Measurements from ENCODE around the gene KIAA0319L.
A peak's percentile ranks its signal among the peaks of the same experiment; 100 is the strongest.

KIAA0319L gene

DNA sequence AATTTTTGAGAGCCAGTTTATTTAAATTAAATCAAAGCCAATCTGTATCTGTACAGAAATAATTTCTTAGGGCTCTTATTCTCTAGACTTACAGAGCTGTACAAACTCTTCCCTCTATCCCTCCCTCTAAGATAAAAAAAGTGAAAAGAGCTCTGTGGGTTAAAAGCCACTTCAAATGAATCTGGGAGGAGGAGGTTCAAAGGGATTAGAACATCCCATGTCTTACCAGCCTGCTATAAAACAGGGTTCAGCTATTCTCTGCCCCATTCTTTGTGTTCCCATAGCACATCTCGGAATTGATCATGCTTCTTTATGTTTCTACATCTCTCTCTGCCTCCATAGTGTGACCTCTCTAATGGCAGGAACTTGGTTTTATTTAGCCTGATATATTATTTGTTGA lies 19.4 kb downstream of the KIAA0319L start:
- TF ChIP-seq, protein P1, sequence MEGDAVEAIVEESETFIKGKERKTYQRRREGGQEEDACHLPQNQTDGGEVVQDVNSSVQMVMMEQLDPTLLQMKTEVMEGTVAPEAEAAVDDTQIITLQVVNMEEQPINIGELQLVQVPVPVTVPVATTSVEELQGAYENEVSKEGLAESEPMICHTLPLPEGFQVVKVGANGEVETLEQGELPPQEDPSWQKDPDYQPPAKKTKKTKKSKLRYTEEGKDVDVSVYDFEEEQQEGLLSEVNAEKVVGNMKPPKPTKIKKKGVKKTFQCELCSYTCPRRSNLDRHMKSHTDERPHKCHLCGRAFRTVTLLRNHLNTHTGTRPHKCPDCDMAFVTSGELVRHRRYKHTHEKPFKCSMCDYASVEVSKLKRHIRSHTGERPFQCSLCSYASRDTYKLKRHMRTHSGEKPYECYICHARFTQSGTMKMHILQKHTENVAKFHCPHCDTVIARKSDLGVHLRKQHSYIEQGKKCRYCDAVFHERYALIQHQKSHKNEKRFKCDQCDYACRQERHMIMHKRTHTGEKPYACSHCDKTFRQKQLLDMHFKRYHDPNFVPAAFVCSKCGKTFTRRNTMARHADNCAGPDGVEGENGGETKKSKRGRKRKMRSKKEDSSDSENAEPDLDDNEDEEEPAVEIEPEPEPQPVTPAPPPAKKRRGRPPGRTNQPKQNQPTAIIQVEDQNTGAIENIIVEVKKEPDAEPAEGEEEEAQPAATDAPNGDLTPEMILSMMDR (IDR thresholded peaks at IDR 0.05; ENCODE audit: low read depth, low read length) = no peak
- DNase-seq (ENCODE audit: low read depth in 2 of 2) = no peak
- no peak overlapping the region for H3K4me3 ChIP-seq (replicated peaks in 1 of 2; ENCODE audit: low read depth in 2 of 2, low read length in 2 of 2)

- no peak overlapping the region for H3K4me3 ChIP-seq (replicated peaks in 1 of 2; ENCODE audit: low read depth in 2 of 2, low read length in 2 of 2)
- DNase-seq (ENCODE audit: low read depth in 2 of 2) = no peak
- TF ChIP-seq, protein P1 (IDR thresholded peaks at IDR 0.05; ENCODE audit: low read depth, low read length) = no peak
Observed at GRCh38 chr1:35536556-35537162, 20.5 kb downstream of the KIAA0319L start.

GRCh38 chr1:35535243-35535642 lies 22.0 kb downstream of the KIAA0319L start:
- H3K4me3 ChIP-seq (replicated peaks in 1 of 2; ENCODE audit: low read depth in 2 of 2, low read length in 2 of 2) = no peak overlapping the region
- TF ChIP-seq, protein P1 (IDR thresholded peaks at IDR 0.05; ENCODE audit: low read depth, low read length) = no peak
- DNase-seq (ENCODE audit: low read depth in 2 of 2) = no peak

- TF ChIP-seq, protein P1 (IDR thresholded peaks at IDR 0.05; ENCODE audit: low read depth, low read length) = no peak
- DNase-seq (ENCODE audit: low read depth in 2 of 2) = no peak
- H3K4me3 ChIP-seq (replicated peaks in 1 of 2; ENCODE audit: low read depth in 2 of 2, low read length in 2 of 2) = no peak overlapping the region
Observed at GRCh38 chr1:35533586-35533985, 23.6 kb downstream of the KIAA0319L start.

- H3K4me3 ChIP-seq (replicated peaks in 1 of 2; ENCODE audit: low read depth in 2 of 2, low read length in 2 of 2) = no peak overlapping the region
- DNase-seq (ENCODE audit: low read depth in 2 of 2) = peak; percentile 15 to 43
- TF ChIP-seq, protein P1 (IDR thresholded peaks at IDR 0.05; ENCODE audit: low read depth, low read length) = no peak
Observed at GRCh38 chr1:35532497-35533223, 24.5 kb downstream of the KIAA0319L start.

GRCh38 chr1:35531368-35531767 lies 25.8 kb downstream of the KIAA0319L start:
- no peak overlapping the region for H3K4me3 ChIP-seq (replicated peaks in 1 of 2; ENCODE audit: low read depth in 2 of 2, low read length in 2 of 2)
- DNase-seq (ENCODE audit: low read depth in 2 of 2) = no peak
- TF ChIP-seq, protein P1 (IDR thresholded peaks at IDR 0.05; ENCODE audit: low read depth, low read length) = no peak

Measured in cardiac fibroblast (primary cell).